Activated gamma-delta T cell (primary cell): ENCODE measurements around the gene ATF4.
A peak's percentile ranks its signal among the peaks of the same experiment; 100 is the strongest.
"Not testable (repeated sequence)": the region's sequence is repeated elsewhere in the genome, so short reads cannot be mapped to it uniquely, and the experiment has no call there.

Experiments used
- DNase-seq: peaks from one replicate; lab custom pipeline; 2025; lab: John Stamatoyannopoulos, UW

Gene ATF4

DNA sequence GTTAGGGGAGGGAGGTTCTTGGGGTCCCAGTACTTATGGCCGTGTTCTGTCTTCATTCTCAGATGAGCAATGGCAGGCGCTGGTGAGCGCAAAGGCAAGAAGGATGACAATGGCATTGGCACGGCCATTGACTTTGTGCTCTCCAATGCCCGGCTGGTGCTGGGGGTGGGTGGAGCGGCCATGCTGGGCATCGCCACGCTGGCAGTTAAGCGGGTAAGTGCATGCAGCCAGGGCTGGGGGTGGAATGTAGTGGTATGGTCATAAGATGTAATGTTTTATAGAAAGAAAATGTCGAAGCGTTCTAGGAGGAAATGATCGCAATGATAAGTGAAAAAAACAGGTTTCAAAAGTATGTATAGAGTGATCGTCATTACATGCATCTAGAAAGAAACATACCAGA, 9.1 kb upstream of the ATF4 start:
- DNase-seq = no peak

DNA sequence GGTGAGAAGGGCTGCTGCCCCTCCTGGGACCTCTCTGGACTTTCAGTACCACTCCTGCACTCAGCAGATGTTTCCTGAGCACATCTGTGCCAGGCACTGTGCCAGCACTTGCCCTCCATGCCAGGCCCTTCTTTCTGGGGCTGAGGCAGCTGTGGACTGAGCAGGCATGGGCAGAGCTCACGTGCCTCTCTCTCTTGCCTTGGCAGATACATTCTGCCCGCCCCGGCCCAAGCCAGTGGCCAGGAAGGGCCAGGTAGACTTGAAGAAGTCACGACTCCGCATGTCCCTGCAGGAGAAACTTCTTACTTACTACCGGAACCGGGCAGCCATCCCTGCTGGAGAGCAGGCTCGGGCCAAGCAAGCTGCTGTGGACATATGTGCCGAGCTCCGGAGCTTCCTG, 8.3 kb upstream of the ATF4 start:
- no peak for DNase-seq

DNA sequence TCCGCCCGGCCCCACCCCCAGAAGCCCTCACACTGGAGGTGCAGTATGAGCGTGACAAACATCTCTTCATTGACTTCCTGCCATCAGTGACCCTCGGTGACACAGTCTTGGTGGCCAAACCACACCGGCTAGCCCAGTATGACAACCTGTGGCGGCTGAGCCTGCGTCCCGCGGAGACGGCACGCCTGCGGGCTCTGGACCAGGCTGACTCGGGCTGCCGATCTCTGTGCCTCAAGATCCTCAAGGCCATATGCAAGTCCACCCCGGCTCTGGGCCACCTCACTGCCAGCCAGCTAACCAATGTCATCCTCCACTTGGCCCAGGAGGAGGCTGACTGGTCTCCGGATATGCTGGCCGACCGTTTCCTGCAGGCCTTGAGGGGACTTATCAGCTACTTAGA, 6.6 kb upstream of the ATF4 start:
- no peak for DNase-seq

DNA sequence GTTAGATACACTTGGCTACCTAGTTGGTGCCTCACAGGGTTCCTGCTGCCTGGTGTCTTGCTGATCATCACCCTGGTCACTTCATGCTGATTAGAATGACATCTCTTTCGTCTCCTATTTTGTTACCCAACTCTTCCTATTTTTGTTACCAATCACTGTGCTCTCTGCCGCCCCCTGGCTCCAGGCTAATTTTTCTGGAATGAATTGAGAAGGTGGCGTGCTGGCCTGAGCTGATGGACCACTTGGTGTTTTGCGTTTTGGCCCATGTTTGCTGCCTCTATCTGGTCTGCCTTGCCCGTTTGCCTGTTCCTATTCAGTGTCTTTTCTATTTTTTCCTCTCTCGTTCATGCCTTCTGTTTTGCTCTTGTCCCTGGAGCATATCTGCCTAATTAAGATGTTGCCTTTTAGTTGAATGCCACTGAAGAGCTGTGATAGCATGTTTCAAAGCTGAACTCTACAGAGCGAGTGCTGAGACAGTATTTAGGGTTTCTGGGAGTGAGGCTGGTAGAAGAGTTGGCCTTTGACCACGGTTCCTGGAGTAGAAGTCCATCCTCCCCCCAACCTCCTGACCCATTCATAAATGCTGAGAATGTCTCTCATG, 5.9 kb upstream of the ATF4 start:
- no peak for DNase-seq

DNA sequence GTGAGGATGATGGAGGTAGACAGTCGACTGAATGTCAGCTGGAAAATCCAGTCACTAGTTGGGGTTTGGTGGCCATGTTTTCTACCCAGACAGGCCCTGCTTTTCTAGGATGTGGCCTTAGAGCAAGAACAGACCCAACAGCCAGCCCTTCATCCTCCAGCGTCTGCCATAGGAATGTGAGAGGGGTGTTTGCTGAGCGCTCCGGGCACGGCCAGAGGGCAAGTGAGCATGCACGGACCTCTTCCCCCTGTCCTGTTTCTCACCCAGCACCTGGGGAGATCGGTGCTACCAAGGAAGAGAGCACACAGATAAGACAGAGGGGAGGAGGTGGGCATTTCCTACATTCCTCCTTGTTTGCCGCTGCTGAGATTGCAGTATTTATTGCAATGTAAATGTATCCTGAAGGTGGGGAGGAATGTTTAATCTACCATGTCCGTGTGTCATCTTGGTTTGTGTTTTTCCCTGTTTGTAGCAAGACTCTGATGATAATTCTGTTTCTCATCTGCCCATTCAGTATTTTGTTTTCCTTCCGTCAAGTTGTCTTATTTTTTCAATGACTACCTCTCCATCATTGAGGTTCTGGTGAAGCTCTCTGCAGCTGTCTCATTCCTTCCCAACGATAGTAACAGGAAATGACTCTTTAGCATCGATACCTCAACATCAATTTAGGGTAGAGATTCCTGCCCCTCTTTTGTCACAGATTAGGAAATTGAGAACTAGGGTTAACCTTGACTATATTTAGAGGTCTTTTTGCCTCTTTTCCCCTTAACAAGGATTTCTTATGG, 4.9 kb upstream of the ATF4 start:
- no peak for DNase-seq

DNA sequence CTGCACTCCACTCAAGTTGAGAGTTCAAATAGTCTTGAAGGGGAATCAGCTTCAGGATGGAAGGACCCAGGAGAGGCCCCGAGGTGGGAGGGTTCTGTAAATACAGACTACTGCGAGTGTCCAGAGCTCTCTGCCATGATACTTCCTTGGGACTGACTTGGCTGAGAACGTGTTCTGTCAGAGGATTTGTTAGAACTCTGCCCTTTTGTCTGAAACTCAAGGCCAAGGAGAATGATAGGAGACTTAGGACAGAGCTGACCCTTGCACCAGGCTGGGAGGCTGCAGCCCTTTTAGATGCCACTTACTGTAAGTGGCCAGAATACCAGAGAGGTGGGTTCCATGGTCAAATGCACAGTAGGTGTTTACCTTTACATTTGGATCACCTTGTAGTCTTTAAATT, 2.9 kb upstream of the ATF4 start:
- no peak for DNase-seq

DNA sequence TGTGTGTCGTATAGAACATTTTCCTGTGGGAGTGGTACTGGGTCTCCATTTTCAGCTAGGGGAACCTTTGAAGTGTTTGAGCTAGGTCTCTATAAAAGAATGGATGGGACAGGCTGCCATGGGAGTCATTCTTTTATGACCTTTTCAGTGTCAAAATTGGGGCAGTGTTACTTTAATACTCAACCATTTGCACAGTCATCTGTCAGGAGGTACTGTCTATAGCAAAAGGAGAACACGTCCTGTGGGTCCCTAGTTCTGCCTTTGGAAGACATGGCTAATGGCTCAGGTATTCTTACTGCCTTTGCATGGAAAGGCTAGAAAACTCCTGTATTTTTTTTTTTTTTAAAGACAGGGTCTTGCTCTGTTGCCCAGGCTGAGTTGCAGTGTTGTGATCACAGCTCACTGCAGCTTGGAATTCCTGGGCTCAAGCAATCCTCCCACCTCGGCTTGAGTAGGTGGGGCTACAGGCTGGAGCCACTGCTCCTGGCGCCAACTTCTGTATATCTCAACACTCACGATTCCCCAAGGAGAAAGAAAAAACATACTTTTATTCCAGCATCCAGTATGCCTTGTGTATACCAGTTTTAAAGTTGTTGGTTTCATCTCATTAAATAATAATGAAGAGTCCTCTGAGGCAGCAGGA, 2.1 kb upstream of the ATF4 start:
- no peak for DNase-seq

DNA sequence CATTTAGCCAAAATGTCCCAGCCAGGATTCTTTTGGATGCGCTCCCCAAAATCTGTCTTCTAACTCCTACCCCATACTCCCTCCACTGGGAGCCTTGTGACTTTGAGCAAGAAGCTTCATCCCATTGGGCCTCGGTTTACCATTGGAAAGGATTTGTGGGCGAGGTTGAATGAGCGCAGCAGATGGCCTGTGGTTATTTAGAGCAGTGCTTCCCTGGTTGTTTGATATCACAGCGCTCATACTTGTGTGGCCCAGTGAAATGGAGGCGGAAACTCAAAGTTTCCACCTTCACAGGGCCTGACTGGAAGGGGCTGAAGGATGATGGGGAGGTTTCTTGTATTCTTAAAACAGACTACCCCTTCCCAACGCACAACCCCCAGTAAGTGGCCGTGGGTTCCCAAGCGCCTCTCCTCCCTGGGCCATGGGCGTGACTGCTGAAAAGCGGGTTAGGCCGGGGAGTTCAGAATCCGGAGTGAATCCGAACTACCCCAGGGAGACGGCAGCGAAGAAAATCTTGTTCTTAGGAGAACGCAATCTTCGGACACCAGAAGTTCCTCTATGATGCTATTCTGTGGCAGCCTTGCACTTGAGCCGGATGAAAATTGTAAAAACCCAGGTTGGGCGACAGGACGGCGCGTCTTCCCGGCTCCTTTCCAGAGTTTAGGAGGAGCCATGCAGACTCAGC, 1.2 kb upstream of the ATF4 start:
- DNase-seq = no peak

DNA sequence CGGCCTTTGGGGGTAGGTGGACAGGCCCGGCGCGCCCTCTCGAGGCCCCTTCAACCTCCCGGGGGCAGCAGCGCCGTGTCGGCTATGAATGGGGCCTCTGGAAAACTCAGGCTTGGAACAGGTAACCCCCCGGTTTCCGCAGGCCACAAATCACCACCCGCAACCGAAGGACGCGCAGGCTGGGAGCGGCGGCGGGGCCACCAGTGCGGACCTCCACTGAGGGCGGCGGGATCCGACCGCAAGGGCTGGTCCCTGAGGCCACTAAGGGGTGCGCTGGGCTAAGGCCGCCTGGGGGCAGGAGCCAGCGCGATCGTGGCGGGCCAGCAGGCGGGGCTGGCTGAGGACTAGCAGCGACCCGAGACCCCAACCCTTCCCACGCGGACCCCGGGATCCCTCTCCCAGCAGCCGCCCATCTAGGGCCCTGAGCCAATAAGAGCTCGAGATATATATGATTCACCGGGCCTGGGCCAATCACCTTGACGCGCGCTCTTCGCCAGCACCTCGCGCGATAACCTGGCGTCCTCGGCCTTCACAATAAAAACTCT, 609 bp upstream of the ATF4 start:
- peak; percentile 84 for DNase-seq

DNA sequence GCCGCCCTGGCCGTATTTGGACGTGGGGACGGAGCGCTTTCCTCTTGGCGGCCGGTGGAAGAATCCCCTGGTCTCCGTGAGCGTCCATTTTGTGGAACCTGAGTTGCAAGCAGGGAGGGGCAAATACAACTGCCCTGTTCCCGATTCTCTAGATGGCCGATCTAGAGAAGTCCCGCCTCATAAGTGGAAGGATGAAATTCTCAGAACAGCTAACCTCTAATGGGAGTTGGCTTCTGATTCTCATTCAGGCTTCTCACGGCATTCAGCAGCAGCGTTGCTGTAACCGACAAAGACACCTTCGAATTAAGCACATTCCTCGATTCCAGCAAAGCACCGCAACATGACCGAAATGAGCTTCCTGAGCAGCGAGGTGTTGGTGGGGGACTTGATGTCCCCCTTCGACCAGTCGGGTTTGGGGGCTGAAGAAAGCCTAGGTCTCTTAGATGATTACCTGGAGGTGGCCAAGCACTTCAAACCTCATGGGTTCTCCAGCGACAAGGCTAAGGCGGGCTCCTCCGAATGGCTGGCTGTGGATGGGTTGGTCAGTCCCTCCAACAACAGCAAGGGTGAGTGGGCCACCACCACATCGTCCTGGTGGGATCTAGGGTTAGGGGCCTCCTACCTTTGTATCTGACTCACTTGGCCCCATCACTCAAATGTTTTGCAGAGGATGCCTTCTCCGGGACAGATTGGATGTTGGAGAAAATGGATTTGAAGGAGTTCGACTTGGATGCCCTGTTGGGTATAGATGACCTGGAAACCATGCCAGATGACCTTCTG, 934 bp downstream of the ATF4 start:
- DNase-seq = not testable (repeated sequence)

DNA sequence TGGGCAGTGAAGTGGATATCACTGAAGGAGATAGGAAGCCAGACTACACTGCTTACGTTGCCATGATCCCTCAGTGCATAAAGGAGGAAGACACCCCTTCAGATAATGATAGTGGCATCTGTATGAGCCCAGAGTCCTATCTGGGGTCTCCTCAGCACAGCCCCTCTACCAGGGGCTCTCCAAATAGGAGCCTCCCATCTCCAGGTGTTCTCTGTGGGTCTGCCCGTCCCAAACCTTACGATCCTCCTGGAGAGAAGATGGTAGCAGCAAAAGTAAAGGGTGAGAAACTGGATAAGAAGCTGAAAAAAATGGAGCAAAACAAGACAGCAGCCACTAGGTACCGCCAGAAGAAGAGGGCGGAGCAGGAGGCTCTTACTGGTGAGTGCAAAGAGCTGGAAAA, 1.7 kb downstream of the ATF4 start:
- DNase-seq = not testable (repeated sequence)

DNA sequence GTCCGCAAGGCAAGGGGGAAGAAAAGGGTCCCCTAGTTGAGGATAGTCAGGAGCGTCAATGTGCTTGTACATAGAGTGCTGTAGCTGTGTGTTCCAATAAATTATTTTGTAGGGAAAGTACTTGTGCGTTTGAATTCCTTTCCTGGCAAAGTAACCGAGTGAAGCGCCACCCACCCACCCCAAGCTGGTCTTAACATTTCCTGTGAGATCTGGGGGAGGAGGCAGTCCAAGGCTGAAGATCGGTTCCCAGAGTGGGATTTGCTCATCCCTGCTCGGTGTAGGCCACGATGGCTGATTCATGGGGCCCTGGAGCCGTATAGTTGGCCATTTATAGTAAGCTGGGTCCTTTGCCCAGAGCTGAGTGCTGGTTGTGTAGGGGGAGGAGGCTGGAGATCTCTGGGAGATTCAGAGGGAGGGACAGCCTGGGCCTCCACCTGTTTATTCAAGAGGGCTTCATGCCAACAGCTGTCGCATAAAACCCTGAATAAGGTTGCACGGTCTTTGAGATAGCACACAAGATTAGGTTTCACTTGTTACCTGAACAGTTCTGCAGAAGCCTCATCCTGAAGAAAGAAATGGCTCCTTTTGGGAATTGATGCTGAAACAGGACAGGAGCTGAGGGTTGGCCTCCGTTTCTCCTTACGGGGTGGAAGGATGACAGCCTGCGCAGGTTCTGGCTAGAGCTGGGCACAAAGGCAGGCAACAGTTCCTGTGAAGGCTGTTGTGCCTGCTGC, 2.4 kb downstream of the ATF4 start:
- no peak for DNase-seq

DNA sequence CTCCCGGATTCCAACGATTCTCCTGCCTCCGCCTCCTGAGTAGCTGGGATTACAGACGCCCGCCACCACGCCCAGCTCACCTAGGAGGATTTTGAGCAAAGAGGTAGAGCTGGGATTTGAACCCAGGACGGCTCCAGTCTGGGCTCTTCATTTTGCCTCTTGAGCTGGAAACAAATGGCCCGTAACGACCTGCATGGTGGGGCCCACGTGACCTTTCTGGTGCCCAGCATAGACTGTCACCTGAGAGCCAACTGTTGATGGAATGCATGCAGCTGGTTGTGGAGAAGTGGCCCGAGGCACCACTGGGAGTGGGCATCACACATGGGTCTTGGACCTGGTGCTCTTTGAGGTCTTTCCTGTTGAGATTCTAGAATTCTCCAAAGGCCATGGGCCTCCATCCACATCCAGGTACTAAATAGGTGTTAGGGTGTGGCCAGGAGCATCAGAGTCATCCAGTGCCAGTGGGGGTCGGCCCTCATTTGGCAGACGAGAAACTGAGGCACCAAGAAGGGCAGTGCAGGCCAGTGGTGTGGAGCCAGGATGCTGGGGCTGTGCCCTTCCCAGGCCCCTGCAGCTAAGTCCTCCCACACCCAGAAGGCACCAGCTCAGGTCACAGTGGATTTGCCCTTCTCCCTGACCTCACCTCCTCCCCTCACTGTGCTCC, 3.9 kb downstream of the ATF4 start:
- no peak for DNase-seq

DNA sequence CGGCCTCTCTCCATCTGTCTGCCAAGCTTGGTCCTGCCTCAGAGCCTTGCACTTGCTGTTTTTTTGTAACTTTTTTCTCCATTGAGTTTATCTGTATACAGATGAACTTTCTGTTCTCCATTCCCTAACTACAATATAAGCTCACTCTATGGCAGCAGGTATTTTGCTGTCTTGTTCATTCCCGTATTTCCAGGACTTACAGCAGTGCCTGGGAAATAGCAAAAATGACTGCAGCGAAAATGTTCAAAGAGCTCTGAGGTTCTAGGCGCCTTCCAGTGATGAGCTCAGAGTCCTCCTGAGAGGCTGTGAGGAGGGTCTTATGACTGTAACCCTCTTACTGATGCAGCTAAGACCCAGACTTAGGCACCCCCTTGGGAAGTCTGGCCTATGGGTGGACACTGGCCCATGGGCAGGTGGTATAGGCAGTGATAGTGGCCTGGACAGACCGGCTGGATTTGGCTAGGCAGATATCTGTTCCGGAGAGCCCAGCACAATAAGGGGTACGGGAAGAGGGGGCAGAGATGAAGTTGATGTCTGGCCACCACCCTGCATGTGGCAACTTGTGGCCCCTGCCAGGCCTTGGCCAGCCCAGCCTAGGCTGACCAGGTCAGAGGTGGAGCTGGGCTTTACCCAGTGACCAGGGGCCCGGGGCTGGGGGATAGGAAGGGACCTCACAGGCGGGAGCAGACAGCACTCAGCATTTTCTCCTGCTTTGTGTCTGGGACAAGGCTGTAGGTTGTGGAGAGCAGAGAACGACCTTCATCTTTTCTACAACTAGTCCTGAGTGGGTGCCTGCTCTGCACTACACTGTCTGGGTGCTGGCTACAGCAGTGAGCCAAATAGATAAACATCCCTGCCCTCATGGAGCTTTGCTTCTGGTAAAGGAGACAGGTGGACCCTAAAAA, 4.6 kb downstream of the ATF4 start:
- DNase-seq = no peak

DNA sequence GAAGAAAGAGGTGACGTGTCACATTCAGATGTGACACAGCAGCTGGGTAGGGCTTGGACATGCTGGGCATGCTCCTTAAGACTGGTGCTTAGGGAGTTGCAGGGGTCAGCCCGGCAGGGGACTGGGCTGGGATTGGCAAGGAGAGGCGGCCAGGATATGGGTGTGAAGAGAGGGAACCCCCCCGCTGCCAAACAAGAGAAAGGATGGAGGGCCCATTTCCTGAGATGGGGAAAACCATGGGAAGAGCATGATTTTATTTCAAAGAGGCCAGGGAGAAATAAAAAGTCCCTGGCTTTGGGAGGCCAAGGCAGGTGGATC, 5.3 kb downstream of the ATF4 start:
- no peak for DNase-seq

DNA sequence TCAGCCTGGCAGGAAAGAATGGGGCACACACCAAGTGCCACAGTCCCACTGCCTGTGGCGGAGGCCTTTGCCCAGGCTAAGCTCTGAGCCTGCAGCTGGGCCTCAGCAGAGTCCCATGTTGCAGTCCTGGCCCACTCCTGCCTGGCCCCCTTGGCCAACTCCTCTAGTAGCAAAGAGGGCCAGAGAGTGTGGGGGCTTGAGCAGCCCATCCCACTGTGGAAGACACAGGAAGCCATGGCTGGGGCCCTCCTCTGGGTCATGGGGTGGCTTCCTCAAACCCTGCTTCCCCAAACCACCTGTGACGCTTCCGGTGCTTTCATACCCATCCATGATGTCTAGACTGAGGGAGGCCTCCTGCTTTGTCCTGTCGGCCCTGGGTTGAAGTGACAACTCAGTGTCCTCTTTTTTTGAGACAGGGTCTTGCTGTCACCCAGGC, 6.4 kb downstream of the ATF4 start:
- no peak for DNase-seq

DNA sequence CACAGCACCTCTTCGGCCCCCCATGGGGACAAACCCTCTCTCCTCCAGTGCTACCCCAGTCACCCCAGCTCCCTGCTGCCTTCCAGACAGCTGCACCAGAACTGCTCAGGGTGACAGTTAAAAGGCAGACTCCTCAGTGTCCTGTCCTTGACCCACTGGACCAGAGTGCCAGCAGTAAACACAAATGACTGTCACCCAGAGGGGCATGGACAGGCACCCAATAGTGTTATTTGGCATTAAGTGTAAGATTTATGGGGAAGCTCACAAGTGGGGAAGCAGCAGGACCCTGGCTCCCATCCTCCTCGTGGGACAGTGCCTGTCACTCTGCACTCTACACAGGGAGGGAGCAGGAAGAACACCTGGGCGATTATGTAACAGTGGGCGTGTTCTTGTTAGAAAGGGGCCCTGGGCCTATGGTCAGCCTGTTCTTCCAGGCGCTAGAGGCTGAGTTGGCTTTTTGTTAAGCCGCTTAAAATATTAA, 7.2 kb downstream of the ATF4 start:
- no peak for DNase-seq

DNA sequence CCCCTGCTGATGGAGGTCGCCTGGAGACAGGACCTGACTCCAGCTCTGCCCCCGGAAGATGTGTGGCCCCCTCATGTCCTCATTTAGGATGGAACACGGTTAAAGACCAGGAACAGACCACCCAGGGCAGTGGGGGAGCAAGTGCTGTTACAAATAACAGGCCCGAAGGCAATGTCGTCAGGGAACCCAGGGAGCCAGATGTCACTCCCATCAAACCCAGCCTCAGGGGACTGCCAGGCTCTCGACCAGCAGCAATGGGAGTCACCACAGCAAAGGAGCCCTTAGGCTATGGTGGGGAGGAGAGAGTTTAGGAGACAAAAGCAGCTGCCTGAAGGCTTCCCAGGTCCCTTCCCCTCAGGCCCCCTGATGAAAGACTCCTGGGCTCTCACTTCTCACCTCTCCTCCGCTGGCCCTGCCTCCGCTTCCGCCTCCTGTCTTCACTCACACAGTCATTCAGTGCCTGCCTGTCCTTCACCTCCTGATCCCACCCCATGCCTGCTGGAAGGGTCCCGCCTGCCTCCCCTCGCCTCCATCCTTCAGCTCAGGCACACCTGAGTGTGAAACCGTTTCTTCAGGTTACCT, 7.8 kb downstream of the ATF4 start:
- DNase-seq = no peak
